H1 (cell line): ENCODE results near the gene MPV17.

ENCODE experiments used
- GABPA ChIP-seq: IDR thresholded peaks from 2 replicates; pipeline ENCODE4 v1.6.1; 2011; ENCODE audit warnings: mild to moderate bottlenecking, low read length, moderate library complexity, borderline replicate concordance; ENCODE audit not compliant: insufficient read depth
- RAD21 ChIP-seq, 2 experiments: IDR thresholded peaks in 1 of 2; conservative IDR thresholded peaks in 1 of 2; 2 replicates each; pipeline ENCODE4 v1.6.1; 2011; ENCODE audit warnings: low read depth in 2 of 2, low read length in 2 of 2, improper control_type of control experiment in 1 of 2, inconsistent platforms in 1 of 2, mild to moderate bottlenecking in 1 of 2, moderate library complexity in 1 of 2
- RXRA ChIP-seq: IDR thresholded peaks from 2 replicates; pipeline ENCODE4 v1.6.1; 2011; ENCODE audit warnings: low read depth, mild to moderate bottlenecking, low read length, moderate library complexity; ENCODE audit not compliant: insufficient read depth
- SP2 ChIP-seq: IDR thresholded peaks from 2 replicates; pipeline ENCODE4 v1.6.1; 2012; ENCODE audit warnings: mild to moderate bottlenecking, low read length, inconsistent platforms
- TF ChIP-seq, protein P1 (sequence below), 3 experiments: IDR thresholded peaks; 1 replicate in 2 of 3; 2 replicates in 1 of 3; pipeline versions ENCODE4 v1.5.1 to v1.6.1; 2011; ENCODE audit warnings: low read length in 3 of 3, mild to moderate bottlenecking in 3 of 3, inconsistent platforms in 2 of 3, low read depth in 1 of 3, moderate library complexity in 1 of 3; ENCODE audit not compliant: insufficient read depth in 1 of 3; ENCODE audit errors: control extremely low read depth in 1 of 3

DNA sequence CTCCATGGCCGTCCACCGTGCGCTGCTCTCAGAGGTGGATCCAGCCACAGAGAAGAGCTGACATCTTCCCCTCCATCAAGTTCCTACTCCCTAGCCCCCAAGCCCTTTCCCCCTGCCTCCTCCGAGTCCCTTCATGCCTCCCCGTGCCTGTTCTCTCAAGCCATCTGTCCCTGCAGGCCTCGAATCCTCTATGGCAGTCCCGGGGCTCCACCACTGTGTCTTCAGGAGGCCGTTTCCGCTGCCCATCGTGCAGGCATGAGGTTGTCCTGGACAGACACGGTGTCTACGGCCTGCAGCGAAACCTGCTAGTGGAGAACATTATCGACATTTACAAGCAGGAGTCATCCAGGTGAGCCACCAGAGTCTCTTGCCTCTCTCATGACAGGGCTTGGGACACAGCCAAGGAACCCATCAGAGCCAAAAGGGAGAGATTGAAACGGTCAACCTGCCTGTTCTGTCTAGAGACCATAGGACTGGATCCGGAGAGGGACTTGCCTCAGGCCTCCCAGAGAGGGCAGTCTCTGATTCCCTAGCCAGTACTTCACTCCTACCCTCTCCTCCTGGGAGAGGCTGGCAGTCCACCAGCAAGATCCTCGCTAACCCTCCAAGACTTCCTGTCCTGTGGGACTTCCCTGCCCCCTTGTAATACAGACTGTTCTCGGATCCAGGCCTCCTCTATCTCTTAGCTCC, 24.4 kb downstream of the MPV17 start:
- no peak for TF ChIP-seq GABPA
- TF ChIP-seq, protein P1, sequence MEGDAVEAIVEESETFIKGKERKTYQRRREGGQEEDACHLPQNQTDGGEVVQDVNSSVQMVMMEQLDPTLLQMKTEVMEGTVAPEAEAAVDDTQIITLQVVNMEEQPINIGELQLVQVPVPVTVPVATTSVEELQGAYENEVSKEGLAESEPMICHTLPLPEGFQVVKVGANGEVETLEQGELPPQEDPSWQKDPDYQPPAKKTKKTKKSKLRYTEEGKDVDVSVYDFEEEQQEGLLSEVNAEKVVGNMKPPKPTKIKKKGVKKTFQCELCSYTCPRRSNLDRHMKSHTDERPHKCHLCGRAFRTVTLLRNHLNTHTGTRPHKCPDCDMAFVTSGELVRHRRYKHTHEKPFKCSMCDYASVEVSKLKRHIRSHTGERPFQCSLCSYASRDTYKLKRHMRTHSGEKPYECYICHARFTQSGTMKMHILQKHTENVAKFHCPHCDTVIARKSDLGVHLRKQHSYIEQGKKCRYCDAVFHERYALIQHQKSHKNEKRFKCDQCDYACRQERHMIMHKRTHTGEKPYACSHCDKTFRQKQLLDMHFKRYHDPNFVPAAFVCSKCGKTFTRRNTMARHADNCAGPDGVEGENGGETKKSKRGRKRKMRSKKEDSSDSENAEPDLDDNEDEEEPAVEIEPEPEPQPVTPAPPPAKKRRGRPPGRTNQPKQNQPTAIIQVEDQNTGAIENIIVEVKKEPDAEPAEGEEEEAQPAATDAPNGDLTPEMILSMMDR (IDR thresholded peaks at IDR 0.05; ENCODE audit: control extremely low read depth in 1 of 3, insufficient read depth in 1 of 3, low read depth in 1 of 3, low read length in 3 of 3) = no peak
- no peak for TF ChIP-seq RAD21 (IDR thresholded peaks at IDR 0.05 in 1 of 2, conservative IDR thresholded peaks at IDR 0.05 in 1 of 2; ENCODE audit: low read depth in 2 of 2, low read length in 2 of 2)
- TF ChIP-seq RXRA = no peak
- TF ChIP-seq SP2 = no peak
